GM23338 (cell line): ENCODE results near the gene CHCHD3. TPM values are rescaled to one million over a fixed set of nuclear protein-coding genes. Genes with fewer than 3 reads are reported as not detected.

Experiments used
- ATAC-seq: fragments of 200-7000 bp; cut with Tn5 transposase; 3 replicates; pipeline ENCODE4 v1.9.1; 2020
- DNase-seq: peaks from one replicate; pipeline ENCODE4 v3.0.0-alpha.2; 2015; ENCODE audit warnings: low spot score
- H2AFZ ChIP-seq: fragments of 200-600 bp; sonication (generic); 2 replicates; pipeline ENCODE4 v1.8.0; 2016; ENCODE audit warnings: antibody characterized with exemption, mild to moderate bottlenecking, moderate library complexity
- H3F3A ChIP-seq: fragments of 200-600 bp; sonication (generic); replicated peaks from 2 replicates; pipeline ENCODE4 v1.8.0; 2017; ENCODE audit warnings: antibody characterized with exemption, mixed run types, low read depth
- H3K27ac ChIP-seq: fragments of 200-600 bp; sonication (generic); 2 replicates; pipeline ENCODE4 v1.6.1; 2016; ENCODE audit warnings: low read depth
- H3K27me3 ChIP-seq: fragments of 200-600 bp; sonication (generic); 2 replicates; pipeline ENCODE4 v1.8.0; 2016; ENCODE audit warnings: mild to moderate bottlenecking, mixed run types, moderate library complexity; ENCODE audit not compliant: insufficient read depth
- H3K36me3 ChIP-seq: fragments of 200-600 bp; sonication (generic); 2 replicates; pipeline ENCODE4 v1.8.0; 2016; ENCODE audit warnings: mild to moderate bottlenecking; ENCODE audit not compliant: insufficient read depth
- H3K4me1 ChIP-seq: fragments of 200-600 bp; sonication (generic); 2 replicates; pipeline ENCODE4 v1.8.0; 2016; ENCODE audit warnings: mild to moderate bottlenecking, moderate library complexity; ENCODE audit not compliant: insufficient read depth
- H3K4me2 ChIP-seq: fragments of 200-600 bp; sonication (generic); 2 replicates; pipeline ENCODE4 v1.7.1; 2017; ENCODE audit warnings: mixed run types
- H3K4me3 ChIP-seq: fragments of 200-600 bp; sonication (generic); 2 replicates; pipeline ENCODE4 v1.6.1; 2016; ENCODE audit warnings: mixed run types
- H3K79me2 ChIP-seq: fragments of 200-600 bp; sonication (generic); replicated peaks from 2 replicates; pipeline ENCODE4 v1.8.0; 2017; ENCODE audit warnings: mild to moderate bottlenecking; ENCODE audit not compliant: insufficient read depth
- H3K9me2 ChIP-seq: fragments of 200-600 bp; sonication (generic); 2 replicates; pipeline ENCODE4 v1.8.0; 2017; ENCODE audit not compliant: insufficient read depth
- H4K20me1 ChIP-seq: fragments of 200-600 bp; sonication (generic); replicated peaks from 2 replicates; pipeline ENCODE4 v1.8.0; 2017; ENCODE audit warnings: mild to moderate bottlenecking; ENCODE audit not compliant: insufficient read depth
- H3K27ac Mint-ChIP-seq: 2 replicates; pipeline ENCODE4 v1.8.0; 2020; ENCODE audit warnings: inconsistent platforms, mild to moderate bottlenecking, moderate library complexity, mixed read lengths
- H3K27me3 Mint-ChIP-seq: 3 replicates; pipeline ENCODE4 v1.8.0; 2022; ENCODE audit warnings: low read depth, mild to moderate bottlenecking, moderate library complexity, mixed read lengths, inconsistent platforms; ENCODE audit not compliant: insufficient read depth, poor library complexity
- H3K36me3 Mint-ChIP-seq: 3 replicates; pipeline ENCODE4 v1.8.0; 2021; ENCODE audit warnings: low read depth, mild to moderate bottlenecking, inconsistent platforms, moderate library complexity, mixed read lengths
- H3K4me1 Mint-ChIP-seq: 3 replicates; pipeline ENCODE4 v1.8.0; 2020; ENCODE audit warnings: mild to moderate bottlenecking, inconsistent platforms, mixed read lengths
- H3K4me3 Mint-ChIP-seq: 3 replicates; pipeline ENCODE4 v1.8.0; 2021; ENCODE audit warnings: moderate library complexity, mild to moderate bottlenecking, inconsistent platforms, mixed read lengths
- H3K9me3 Mint-ChIP-seq: 3 replicates; pipeline ENCODE4 v1.8.0; 2020; ENCODE audit warnings: moderate library complexity, mild to moderate bottlenecking, inconsistent platforms, mixed read lengths
- CREB1 ChIP-seq: fragments of 250-450 bp; sonication (Bioruptor Pico); IDR thresholded peaks from 2 replicates; pipeline ENCODE4 v1.5.0; 2020; ENCODE audit warnings: low read depth, mild to moderate bottlenecking, moderate library complexity
- CTCF ChIP-seq, 2 experiments: fragments of 200-600 bp in 1 of 2; sonication (generic) in 1 of 2; conservative IDR thresholded peaks; 2 replicates each; pipeline versions ENCODE4 v1.5.1 to v1.6.1; 2016 to 2017; ENCODE audit warnings: antibody characterized with exemption in 2 of 2, low read depth in 2 of 2, mild to moderate bottlenecking in 2 of 2, moderate library complexity in 1 of 2
- EZH2 ChIP-seq: fragments of 200-600 bp; sonication (generic); IDR thresholded peaks from one replicate; pipeline ENCODE4 v1.8.0; 2017; ENCODE audit warnings: antibody characterized with exemption, mild to moderate bottlenecking, low read depth; ENCODE audit not compliant: unreplicated experiment
- EZH2phosphoT487 ChIP-seq: fragments of 200-600 bp; sonication (generic); IDR thresholded peaks from one replicate; pipeline ENCODE4 v1.8.1; 2018; ENCODE audit warnings: antibody characterized with exemption; ENCODE audit not compliant: unreplicated experiment
- JUNB ChIP-seq: IDR thresholded peaks from one replicate; pipeline ENCODE4 v1.6.1; 2016; ENCODE audit warnings: antibody characterized with exemption; ENCODE audit not compliant: unreplicated experiment
- NANOG ChIP-seq: IDR thresholded peaks from 2 replicates; pipeline ENCODE4 v1.6.1; 2016; ENCODE audit warnings: antibody characterized with exemption, borderline replicate concordance
- POLR2AphosphoS5 ChIP-seq: IDR thresholded peaks from 2 replicates; pipeline ENCODE4 v1.6.1; 2016; ENCODE audit warnings: antibody characterized with exemption, low read depth
- REST ChIP-seq: IDR thresholded peaks from one replicate; pipeline ENCODE4 v1.6.1; 2018; ENCODE audit warnings: antibody characterized with exemption; ENCODE audit not compliant: unreplicated experiment
- STAT1 ChIP-seq: IDR thresholded peaks from one replicate; pipeline ENCODE4 v1.6.1; 2016; ENCODE audit warnings: antibody characterized with exemption; ENCODE audit not compliant: unreplicated experiment
- ZNF114 ChIP-seq: fragments of 250-450 bp; sonication (Bioruptor Pico); IDR thresholded peaks from 2 replicates; pipeline ENCODE4 v1.5.0; 2020; ENCODE audit warnings: mild to moderate bottlenecking, moderate library complexity
- ZNF331 ChIP-seq: fragments of 250-450 bp; sonication (Bioruptor Pico); IDR thresholded peaks from 2 replicates; pipeline ENCODE4 v1.5.0; 2020; ENCODE audit warnings: low read depth, mild to moderate bottlenecking, moderate library complexity
- polyA plus RNA-seq: library from polyadenylated mRNA; unstranded; fragments of >200 nt; fragmentation: Nextera tagmentation; extraction: Ambion mirVana; gene quantifications from 2 replicates; pipeline ENCODE4 v1.2.1, GENCODE V29; 2016
- total RNA-seq: library from RNA; depleted of rRNA; stranded (reverse); fragments of >200 nt; shearing (Covaris generic); gene quantifications from 2 replicates; pipeline ENCODE4 v1.2.3, GENCODE V29; 2014
- TF ChIP-seq, protein P1 (sequence below): IDR thresholded peaks from 2 replicates; pipeline ENCODE4 v1.6.1; 2016; ENCODE audit warnings: antibody characterized with exemption
- TF ChIP-seq, protein P2 (sequence below): fragments of 250-450 bp; sonication (Bioruptor Pico); IDR thresholded peaks from 2 replicates; pipeline ENCODE4 v1.5.0; 2020; ENCODE audit warnings: mild to moderate bottlenecking, moderate library complexity

CHCHD3 gene
- total and polyA plus RNA-seq, 2 experiments from 2014 or later: 107 to 131 TPM

DNA sequence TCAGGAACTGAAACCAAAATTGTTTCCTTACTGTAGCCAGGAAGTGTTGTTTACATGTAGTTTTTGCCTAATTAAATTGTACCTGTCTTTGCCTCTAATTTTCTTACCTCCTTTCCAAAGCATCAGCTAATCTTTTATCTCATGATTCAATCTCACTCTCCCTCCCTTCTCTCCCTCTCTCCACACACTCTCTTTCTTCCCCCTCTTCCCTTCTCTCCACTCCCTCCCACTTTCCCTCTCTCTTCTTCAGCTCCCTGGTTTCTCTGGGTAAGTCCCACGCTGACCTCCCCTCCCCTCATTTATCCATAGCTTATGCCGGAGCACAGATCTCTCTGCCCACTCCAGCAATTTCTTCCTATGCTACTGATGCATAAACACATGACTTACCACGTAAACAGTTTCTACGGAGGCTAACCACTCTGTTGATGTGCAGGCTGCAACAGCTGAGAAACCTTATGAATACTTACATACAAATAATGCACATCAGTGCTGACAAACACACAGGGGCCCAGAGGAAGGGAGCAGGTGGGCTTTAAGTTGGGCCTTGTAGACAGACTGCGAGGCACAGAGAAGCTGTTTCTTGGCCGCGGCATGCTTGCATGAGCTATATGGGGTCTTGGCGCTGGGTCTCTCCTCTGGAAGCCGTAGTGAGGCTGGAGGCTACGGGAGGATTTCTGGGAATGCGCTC lies 331.2 kb downstream of the CHCHD3 start:
- H3K27ac ChIP-seq: no peak overlapping the region
- peaks cover 11% of the 10 kb centered on the region for H3K27me3 Mint-ChIP-seq
- no peaks in the 10 kb centered on the region; the same call in 2 of the 3 replicates for H3K9me3 Mint-ChIP-seq
- peaks cover 21% of the 10 kb centered on the region for H3K4me1 ChIP-seq
- H3K9me2 ChIP-seq: peaks cover 13% of the 10 kb centered on the region
- no peaks in the 10 kb centered on the region for H3K27me3 ChIP-seq
- no peaks in the 10 kb centered on the region for H4K20me1 ChIP-seq
- DNase-seq (peak; percentile 21), ATAC-seq (peak; percentile 69)
- no peaks in the 10 kb centered on the region for H3K79me2 ChIP-seq
- peak overlapping the region; percentile 27; the same call in 1 of the 2 replicates for H3K4me2 ChIP-seq
- no peak overlapping the region for H3K27ac Mint-ChIP-seq
- H2AFZ ChIP-seq: peak overlapping the region; percentile 83
- H3K4me3 Mint-ChIP-seq: 0 out of 3 replicates have a peak overlapping the region, but pooled peaks have one; percentile 12
- TF ChIP-seq CTCF (conservative IDR thresholded peaks at IDR 0.05; ENCODE audit: low read depth in 2 of 2) (no peak), NANOG (no peak), POLR2AphosphoS5 (no peak), CREB1 (CRISPR knock-in tag) (no peak), ZNF114 (CRISPR knock-in tag) (no peak), STAT1 (no peak), JUNB (no peak), ZNF331 (CRISPR knock-in tag) (no peak), EZH2 (no peak), REST (no peak), EZH2phosphoT487 (no peak)
- TF ChIP-seq, protein P1, sequence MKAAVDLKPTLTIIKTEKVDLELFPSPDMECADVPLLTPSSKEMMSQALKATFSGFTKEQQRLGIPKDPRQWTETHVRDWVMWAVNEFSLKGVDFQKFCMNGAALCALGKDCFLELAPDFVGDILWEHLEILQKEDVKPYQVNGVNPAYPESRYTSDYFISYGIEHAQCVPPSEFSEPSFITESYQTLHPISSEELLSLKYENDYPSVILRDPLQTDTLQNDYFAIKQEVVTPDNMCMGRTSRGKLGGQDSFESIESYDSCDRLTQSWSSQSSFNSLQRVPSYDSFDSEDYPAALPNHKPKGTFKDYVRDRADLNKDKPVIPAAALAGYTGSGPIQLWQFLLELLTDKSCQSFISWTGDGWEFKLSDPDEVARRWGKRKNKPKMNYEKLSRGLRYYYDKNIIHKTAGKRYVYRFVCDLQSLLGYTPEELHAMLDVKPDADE: no peak
- TF ChIP-seq, protein P2, sequence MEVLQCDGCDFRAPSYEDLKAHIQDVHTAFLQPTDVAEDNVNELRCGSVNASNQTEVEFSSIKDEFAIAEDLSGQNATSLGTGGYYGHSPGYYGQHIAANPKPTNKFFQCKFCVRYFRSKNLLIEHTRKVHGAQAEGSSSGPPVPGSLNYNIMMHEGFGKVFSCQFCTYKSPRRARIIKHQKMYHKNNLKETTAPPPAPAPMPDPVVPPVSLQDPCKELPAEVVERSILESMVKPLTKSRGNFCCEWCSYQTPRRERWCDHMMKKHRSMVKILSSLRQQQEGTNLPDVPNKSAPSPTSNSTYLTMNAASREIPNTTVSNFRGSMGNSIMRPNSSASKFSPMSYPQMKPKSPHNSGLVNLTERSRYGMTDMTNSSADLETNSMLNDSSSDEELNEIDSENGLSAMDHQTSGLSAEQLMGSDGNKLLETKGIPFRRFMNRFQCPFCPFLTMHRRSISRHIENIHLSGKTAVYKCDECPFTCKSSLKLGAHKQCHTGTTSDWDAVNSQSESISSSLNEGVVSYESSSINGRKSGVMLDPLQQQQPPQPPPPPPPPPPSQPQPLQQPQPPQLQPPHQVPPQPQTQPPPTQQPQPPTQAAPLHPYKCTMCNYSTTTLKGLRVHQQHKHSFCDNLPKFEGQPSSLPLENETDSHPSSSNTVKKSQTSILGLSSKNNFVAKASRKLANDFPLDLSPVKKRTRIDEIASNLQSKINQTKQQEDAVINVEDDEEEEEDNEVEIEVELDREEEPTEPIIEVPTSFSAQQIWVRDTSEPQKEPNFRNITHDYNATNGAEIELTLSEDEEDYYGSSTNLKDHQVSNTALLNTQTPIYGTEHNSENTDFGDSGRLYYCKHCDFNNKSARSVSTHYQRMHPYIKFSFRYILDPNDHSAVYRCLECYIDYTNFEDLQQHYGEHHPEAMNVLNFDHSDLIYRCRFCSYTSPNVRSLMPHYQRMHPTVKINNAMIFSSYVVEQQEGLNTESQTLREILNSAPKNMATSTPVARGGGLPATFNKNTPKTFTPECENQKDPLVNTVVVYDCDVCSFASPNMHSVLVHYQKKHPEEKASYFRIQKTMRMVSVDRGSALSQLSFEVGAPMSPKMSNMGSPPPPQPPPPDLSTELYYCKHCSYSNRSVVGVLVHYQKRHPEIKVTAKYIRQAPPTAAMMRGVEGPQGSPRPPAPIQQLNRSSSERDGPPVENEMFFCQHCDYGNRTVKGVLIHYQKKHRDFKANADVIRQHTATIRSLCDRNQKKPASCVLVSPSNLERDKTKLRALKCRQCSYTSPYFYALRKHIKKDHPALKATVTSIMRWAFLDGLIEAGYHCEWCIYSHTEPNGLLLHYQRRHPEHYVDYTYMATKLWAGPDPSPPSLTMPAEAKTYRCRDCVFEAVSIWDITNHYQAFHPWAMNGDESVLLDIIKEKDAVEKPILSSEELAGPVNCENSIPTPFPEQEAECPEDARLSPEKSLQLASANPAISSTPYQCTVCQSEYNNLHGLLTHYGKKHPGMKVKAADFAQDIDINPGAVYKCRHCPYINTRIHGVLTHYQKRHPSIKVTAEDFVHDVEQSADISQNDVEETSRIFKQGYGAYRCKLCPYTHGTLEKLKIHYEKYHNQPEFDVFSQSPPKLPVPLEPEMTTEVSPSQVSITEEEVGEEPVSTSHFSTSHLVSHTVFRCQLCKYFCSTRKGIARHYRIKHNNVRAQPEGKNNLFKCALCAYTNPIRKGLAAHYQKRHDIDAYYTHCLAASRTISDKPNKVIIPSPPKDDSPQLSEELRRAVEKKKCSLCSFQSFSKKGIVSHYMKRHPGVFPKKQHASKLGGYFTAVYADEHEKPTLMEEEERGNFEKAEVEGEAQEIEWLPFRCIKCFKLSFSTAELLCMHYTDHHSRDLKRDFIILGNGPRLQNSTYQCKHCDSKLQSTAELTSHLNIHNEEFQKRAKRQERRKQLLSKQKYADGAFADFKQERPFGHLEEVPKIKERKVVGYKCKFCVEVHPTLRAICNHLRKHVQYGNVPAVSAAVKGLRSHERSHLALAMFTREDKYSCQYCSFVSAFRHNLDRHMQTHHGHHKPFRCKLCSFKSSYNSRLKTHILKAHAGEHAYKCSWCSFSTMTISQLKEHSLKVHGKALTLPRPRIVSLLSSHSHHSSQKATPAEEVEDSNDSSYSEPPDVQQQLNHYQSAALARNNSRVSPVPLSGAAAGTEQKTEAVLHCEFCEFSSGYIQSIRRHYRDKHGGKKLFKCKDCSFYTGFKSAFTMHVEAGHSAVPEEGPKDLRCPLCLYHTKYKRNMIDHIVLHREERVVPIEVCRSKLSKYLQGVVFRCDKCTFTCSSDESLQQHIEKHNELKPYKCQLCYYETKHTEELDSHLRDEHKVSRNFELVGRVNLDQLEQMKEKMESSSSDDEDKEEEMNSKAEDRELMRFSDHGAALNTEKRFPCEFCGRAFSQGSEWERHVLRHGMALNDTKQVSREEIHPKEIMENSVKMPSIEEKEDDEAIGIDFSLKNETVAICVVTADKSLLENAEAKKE (CRISPR knock-in tag): no peak
- no peaks in the 10 kb centered on the region for H3K36me3 Mint-ChIP-seq
- H3K36me3 ChIP-seq: no peaks in the 10 kb centered on the region
- peaks cover 21% of the 10 kb centered on the region; the same call in 2 of the 3 replicates for H3K4me1 Mint-ChIP-seq
- H3K4me3 ChIP-seq: peak overlapping the region; percentile 5; the same call in 1 of the 2 replicates
- H3F3A ChIP-seq: no peaks in the 10 kb centered on the region
